Activated T-cell treated with anti-CD3 and anti-CD28 coated beads, Interleukin-2, amount 50 U/mL, for 4 hours (primary cell): ENCODE measurements around the gene SREBF1. TPM values are rescaled to one million over a fixed set of nuclear protein-coding genes. Genes with fewer than 3 reads are reported as not detected.
A peak's percentile ranks its signal among the peaks of the same experiment; 100 is the strongest.

ENCODE experiments used
- ATAC-seq, 2 donors: fragments of 200-7000 bp; cut with Tn5 transposase; one replicate each; pipeline ENCODE4 v1.10.0; 2021
- DNase-seq: peaks from one replicate; pipeline ENCODE4 v3.0.0-alpha.2; 2020
- H3K27me3 Mint-ChIP-seq: one replicate; pipeline ENCODE4 v1.8.0; 2021; ENCODE audit warnings: low read depth, mixed read lengths
- H3K36me3 Mint-ChIP-seq: one replicate; pipeline ENCODE4 v1.8.0; 2022; ENCODE audit warnings: mixed read lengths; ENCODE audit not compliant: insufficient read depth
- H3K4me1 Mint-ChIP-seq: one replicate; pipeline ENCODE4 v1.8.0; 2021; ENCODE audit warnings: low read depth, mixed read lengths
- H3K4me3 Mint-ChIP-seq: one replicate; pipeline ENCODE4 v1.8.0; 2021; ENCODE audit warnings: mild to moderate bottlenecking, moderate library complexity, mixed read lengths
- H3K9me3 Mint-ChIP-seq: one replicate; pipeline ENCODE4 v1.8.0; 2021; ENCODE audit warnings: mixed read lengths
- total RNA-seq, 3 donors: library from RNA; stranded (reverse); gene quantifications; one replicate each; pipeline ENCODE4 v1.2.1, GENCODE V29; 2021

Gene SREBF1
- total RNA-seq, 3 donors from 2014 or later: 34.3 to 44.0 (median 34.6) TPM

DNA sequence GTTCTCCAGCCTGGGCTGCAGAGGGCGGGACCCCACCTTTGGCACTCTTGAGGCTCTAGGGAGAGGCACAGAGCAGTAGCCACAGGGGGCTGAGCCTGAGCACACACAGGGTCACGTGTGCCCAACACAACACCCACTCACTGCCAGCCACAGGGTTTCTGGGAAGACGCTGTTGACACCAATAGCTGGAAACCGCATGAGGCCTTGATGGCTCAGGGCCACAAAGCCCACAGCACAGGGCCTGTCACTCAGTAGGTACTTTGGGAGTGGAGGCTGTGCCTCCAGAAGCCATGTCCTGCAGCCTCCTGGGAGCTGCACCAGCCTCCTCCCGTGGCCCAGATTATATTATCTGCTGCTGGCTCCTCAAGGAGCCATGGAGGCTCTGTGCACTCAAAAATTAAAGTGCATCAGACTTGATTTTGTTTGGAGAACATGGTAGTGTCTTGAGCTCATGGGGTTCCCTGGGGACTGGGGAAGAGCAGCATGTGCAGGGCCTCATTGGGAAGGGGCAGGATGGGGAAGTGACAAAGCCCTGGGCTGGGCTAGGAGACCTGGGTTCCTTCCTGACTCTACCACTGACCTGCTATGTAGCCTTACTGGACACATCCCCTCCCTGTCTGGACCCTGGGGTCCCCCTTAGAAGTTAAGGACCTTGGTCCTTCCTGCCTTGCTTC is 12.5 kb upstream of the SREBF1 start:
- Mint-ChIP-seq H3K9me3 (no peaks in the 10 kb centered on the region), H3K27me3 (no peaks in the 10 kb centered on the region), H3K4me3 (peak overlapping the region; percentile 48), H3K4me1 (peaks cover 67% of the 10 kb centered on the region), H3K36me3 (peaks cover 5% of the 10 kb centered on the region)
- ATAC-seq (peak; percentile 74 to 79), DNase-seq (peak; percentile 80)

GRCh38 chr17:17848311-17849082 is 11.7 kb upstream of the SREBF1 start:
- Mint-ChIP-seq H3K36me3 (peaks cover 5% of the 10 kb centered on the region), H3K27me3 (no peaks in the 10 kb centered on the region), H3K4me3 (peak overlapping the region; percentile 48), H3K9me3 (no peaks in the 10 kb centered on the region), H3K4me1 (peaks cover 60% of the 10 kb centered on the region)
- ATAC-seq (no peak), DNase-seq (no peak)

- H3K4me3 Mint-ChIP-seq: no peak overlapping the region
- ATAC-seq (no peak), DNase-seq (no peak)
- no peaks in the 10 kb centered on the region for H3K9me3 Mint-ChIP-seq
- H3K36me3 Mint-ChIP-seq: peaks cover 5% of the 10 kb centered on the region
- no peaks in the 10 kb centered on the region for H3K27me3 Mint-ChIP-seq
- peaks cover 53% of the 10 kb centered on the region for H3K4me1 Mint-ChIP-seq
These were observed 10.9 kb upstream of the SREBF1 start for GRCh38 chr17:17847726-17848125.

GRCh38 chr17:17847118-17847689 is 10.4 kb upstream of the SREBF1 start:
- DNase-seq (no peak), ATAC-seq (no peak)
- H3K9me3 Mint-ChIP-seq: no peaks in the 10 kb centered on the region
- peaks cover 51% of the 10 kb centered on the region for H3K4me1 Mint-ChIP-seq
- no peaks in the 10 kb centered on the region for H3K27me3 Mint-ChIP-seq
- H3K4me3 Mint-ChIP-seq: no peak overlapping the region
- H3K36me3 Mint-ChIP-seq: peaks cover 3% of the 10 kb centered on the region

DNA sequence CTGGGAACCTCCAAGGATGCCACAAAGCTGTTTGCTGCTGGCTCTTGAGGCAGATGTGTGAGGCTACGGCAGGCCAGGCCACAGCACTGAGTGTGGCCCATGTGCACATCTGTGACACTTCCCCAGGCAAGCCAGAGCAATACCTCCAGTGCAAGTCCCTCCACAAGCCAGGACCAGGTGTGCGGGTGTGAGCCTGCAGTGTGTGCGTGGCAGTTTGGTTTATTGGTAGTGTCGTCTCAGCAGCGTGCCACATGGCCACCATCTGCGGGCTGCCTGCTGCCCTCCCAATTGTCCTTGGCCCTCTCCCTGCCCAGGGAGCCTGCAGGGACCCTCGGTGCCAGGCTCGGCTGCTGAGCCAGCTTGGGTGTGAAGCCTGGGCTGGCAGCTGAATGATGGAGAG is 9.9 kb upstream of the SREBF1 start:
- ATAC-seq: no peak
- no peak for DNase-seq
- Mint-ChIP-seq H3K27me3 (no peaks in the 10 kb centered on the region), H3K9me3 (no peaks in the 10 kb centered on the region), H3K4me1 (peaks cover 45% of the 10 kb centered on the region), H3K36me3 (no peaks in the 10 kb centered on the region), H3K4me3 (no peak overlapping the region)

DNA sequence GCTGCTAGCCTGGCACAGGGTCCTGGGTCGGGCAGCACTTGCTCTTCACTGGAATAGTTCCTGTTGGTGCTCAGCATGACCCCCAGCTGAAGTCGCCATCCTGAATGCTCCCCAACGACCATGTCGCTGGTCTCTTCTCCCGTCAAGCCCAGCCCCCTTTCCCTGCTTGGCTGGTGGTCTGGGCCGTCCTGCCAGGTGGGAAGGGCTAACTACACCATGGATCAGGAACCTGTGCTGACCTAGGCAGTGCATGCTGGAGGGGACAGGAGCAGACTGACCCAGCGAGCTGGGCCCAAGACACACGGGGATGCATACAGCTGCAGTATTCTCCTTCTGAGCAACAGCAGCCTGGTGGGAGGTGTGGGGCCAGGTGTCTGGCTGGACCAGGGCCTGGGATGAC is 9.2 kb upstream of the SREBF1 start:
- DNase-seq (no peak), ATAC-seq (no peak)
- H3K27me3 Mint-ChIP-seq: no peaks in the 10 kb centered on the region
- H3K4me1 Mint-ChIP-seq: peaks cover 41% of the 10 kb centered on the region
- H3K4me3 Mint-ChIP-seq: no peak overlapping the region
- no peaks in the 10 kb centered on the region for H3K9me3 Mint-ChIP-seq
- no peaks in the 10 kb centered on the region for H3K36me3 Mint-ChIP-seq

DNA sequence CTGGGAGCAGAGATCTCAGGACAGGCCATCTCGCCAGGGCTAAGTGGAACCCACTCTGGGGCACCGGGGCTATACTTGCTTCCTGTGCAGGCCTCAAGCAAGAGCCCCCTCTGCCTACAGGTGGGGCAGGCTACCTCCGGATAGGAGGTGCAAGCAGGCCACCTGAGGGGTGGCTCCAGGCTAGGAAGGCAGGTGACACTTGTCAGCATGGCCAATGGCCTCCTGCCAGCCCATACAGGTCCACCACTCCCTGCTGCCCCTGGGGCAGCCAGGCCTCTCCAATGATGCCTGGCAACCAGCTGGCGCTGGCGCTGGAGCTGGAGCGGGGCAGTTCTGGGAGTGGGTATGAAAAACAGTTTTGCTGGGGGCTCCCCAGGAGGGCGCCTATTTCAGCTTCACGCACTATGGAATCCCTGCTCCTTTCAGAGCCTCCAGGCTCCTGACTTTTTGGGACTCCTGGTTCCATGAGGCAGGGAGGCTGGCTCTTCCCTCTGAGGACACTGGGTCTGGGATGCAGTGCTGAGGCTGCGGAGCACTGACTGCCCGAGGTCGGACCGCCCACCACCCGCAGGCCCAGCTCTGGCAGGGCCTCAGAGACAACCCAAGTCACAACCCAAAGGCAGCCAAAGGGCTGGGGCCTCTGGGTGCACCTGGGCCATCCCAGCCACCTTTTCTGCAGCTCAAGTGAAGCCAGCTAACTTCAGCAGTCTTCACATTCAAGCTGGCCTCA is 8.4 kb upstream of the SREBF1 start:
- Mint-ChIP-seq H3K27me3 (no peaks in the 10 kb centered on the region), H3K4me1 (peaks cover 37% of the 10 kb centered on the region), H3K36me3 (no peaks in the 10 kb centered on the region), H3K4me3 (no peak overlapping the region), H3K9me3 (no peaks in the 10 kb centered on the region)
- no peak for DNase-seq
- ATAC-seq: no peak

DNA sequence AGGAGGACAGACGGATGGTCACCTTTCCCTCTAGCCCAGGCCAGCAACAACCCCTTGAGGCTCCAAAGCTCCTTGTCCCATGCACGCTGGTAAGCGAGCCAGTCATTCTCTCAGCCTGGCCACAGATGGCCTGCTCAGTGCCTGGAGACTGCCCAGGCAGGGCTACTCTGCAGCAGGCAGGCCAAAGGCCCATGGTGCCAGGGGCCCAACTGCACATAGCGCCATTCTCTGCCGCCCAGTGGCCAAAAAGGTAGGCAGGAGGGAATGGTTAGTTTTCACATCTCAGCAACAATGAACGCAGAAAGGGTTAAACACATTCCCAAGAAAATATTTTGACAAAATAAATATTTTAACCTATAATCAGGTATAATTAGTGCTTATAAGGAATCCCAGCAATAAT is 7.7 kb upstream of the SREBF1 start:
- H3K9me3 Mint-ChIP-seq: no peaks in the 10 kb centered on the region
- no peaks in the 10 kb centered on the region for H3K36me3 Mint-ChIP-seq
- no peaks in the 10 kb centered on the region for H3K27me3 Mint-ChIP-seq
- peaks cover 33% of the 10 kb centered on the region for H3K4me1 Mint-ChIP-seq
- DNase-seq (no peak), ATAC-seq (no peak)
- no peak overlapping the region for H3K4me3 Mint-ChIP-seq

GRCh38 chr17:17844079-17844478 is 7.3 kb upstream of the SREBF1 start:
- DNase-seq (no peak), ATAC-seq (no peak)
- no peaks in the 10 kb centered on the region for H3K36me3 Mint-ChIP-seq
- H3K27me3 Mint-ChIP-seq: no peaks in the 10 kb centered on the region
- H3K4me3 Mint-ChIP-seq: no peak overlapping the region
- peaks cover 33% of the 10 kb centered on the region for H3K4me1 Mint-ChIP-seq
- H3K9me3 Mint-ChIP-seq: no peaks in the 10 kb centered on the region

DNA sequence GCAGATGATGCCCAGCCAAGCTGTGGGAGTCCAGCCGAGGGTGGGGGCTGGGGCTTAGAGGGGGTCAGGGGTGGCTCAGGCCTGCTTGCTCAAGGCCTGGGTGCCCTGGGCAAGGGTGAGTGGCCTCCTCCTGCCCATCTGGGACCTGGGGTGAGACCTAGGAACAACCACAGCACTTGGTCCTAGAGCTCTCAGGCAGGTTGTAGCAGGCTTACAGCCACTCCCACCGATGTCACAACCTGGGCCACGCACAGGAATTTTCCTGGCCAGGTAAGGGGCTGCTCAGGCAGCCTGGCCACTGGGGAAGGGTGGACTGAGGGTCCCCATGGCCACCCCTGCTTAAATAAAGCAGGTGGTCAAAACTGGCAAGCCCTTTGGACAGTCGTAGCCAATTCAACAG is 6.3 kb upstream of the SREBF1 start:
- Mint-ChIP-seq H3K36me3 (no peaks in the 10 kb centered on the region), H3K27me3 (no peaks in the 10 kb centered on the region), H3K4me3 (no peak overlapping the region), H3K9me3 (no peaks in the 10 kb centered on the region), H3K4me1 (peaks cover 30% of the 10 kb centered on the region)
- ATAC-seq (no peak), DNase-seq (no peak)

- H3K4me3 Mint-ChIP-seq: no peak overlapping the region
- ATAC-seq (no peak), DNase-seq (no peak)
- H3K36me3 Mint-ChIP-seq: no peaks in the 10 kb centered on the region
- no peaks in the 10 kb centered on the region for H3K9me3 Mint-ChIP-seq
- peaks cover 33% of the 10 kb centered on the region for H3K4me1 Mint-ChIP-seq
- H3K27me3 Mint-ChIP-seq: no peaks in the 10 kb centered on the region
These were observed 5.5 kb upstream of the SREBF1 start for GRCh38 chr17:17842111-17842876.

DNA sequence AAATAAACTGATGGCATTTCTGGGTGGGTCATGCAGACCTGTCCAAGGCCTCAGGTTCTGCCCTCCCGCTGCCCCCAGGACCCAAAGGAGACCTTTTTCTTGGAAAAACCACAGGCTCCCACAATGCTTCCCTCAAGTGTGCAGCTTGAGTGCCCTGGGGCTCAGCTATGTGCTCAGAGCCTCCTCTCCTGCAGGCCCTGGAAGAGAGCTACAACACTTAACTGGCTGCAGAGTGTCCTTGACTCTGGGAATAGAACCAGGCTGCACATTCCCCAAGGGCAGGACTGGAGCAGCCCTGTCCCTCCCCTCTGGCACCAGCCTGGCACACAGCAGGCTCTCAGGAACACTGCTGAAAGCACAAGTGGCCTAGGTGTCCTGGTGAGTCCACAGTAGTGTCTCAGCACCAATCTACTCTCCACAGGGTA is 4.8 kb upstream of the SREBF1 start:
- H3K4me1 Mint-ChIP-seq: peaks cover 35% of the 10 kb centered on the region
- DNase-seq (no peak), ATAC-seq (no peak)
- H3K4me3 Mint-ChIP-seq: no peak overlapping the region
- H3K27me3 Mint-ChIP-seq: no peaks in the 10 kb centered on the region
- no peaks in the 10 kb centered on the region for H3K36me3 Mint-ChIP-seq
- H3K9me3 Mint-ChIP-seq: no peaks in the 10 kb centered on the region

DNA sequence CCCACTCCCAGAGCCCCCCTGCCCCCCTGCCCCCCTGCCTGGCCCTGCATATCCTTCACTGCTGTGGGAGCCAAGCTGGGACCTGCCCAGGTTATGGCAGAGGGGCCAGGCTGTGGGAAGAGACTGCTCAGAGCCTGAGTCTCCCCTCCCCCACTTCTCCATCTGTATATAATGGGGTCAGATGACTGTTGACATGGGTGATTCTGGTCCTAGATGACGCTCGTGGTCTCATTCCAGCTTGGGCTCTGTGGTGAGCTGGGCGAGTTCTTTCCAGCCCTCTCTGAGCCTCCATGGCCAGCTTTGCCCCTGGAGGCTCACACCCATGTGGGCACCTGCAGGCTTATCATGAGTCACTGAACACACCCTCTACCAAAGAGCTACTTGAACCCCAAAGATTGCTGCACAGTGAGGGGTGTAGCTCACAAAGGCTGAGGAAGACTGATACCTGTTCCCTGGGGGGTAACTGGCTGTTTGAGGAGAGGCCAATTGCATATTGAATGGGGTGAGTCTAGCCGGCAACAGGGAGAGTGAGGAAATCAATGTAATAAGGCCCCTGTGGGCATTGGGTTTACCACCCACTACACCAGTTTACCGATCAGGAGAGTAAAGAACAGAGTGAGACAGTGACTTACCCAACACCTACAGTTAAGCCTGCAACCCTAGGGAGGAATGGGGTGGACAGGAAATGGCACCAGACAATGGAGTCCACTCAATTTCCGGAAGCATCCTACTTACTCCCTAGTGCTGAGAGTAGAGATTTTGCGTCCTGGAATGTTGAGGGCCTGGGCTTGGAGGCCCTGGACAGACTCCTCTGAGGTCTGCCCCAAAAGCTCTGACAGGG is 4.2 kb upstream of the SREBF1 start:
- DNase-seq (no peak), ATAC-seq (no peak)
- no peaks in the 10 kb centered on the region for H3K27me3 Mint-ChIP-seq
- no peaks in the 10 kb centered on the region for H3K9me3 Mint-ChIP-seq
- H3K36me3 Mint-ChIP-seq: no peaks in the 10 kb centered on the region
- H3K4me3 Mint-ChIP-seq: peak overlapping the region; percentile 63
- H3K4me1 Mint-ChIP-seq: peaks cover 34% of the 10 kb centered on the region
